IPS-18c (cell line): ENCODE measurements around the gene NEK9.

Experiments used
- H3K4me3 ChIP-seq: 2 replicates; pipeline ENCODE4 v1.7.0; 2013; ENCODE audit warnings: low read depth, mild to moderate bottlenecking, low read length, moderate library complexity; ENCODE audit not compliant: insufficient read depth
- H3K9me3 ChIP-seq: one replicate; pipeline ENCODE4 v1.6.1; 2013; ENCODE audit warnings: mild to moderate bottlenecking, low read length, moderate library complexity; ENCODE audit not compliant: control insufficient read depth, insufficient read depth

The NEK9 gene

DNA sequence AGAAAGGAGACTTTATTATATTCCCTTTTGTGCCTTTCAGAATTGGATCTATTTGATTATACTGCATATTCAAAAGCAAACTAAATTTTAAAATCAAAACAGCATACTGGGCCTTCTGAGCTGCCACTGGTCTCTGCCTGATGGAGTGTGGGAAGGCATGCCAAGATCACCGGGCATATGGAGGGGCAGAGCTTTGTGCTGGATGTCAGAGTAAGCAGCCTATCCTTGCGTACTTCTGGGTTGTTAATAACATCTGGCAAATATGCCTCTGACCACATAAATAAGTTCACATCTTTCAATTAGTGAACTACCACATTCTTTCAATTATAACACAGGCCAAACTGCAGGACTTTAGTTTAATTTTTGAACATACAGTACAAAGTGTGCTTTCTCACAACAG lies 93.9 kb downstream of the NEK9 start:
- H3K9me3 ChIP-seq = no peaks in the 10 kb centered on the region

DNA sequence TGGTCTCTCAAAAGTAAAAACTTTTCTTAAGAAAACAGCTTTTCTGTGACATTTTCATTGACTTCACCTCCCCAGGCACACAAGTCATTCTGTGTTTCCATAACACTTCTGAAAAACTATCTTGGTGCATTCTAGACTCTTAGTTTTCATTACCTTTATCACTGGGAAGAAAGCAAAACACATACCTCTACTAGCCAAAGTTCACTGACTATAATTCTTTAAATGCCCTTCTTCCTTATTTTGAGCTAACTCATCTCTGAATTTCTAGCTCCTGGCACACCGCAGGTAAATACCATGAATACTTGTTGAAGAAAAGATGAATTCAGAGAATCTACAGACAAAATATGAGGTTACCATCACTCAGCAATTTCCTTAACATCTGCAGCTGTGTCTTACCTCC lies 96.7 kb downstream of the NEK9 start:
- Histone ChIP-seq H3K9me3 (no peaks in the 10 kb centered on the region), H3K4me3 (no peak overlapping the region)

More for the DNA sequence above, 93.9 kb downstream of the NEK9 start:
- no peak overlapping the region for H3K4me3 ChIP-seq
